K562 (cell line): ENCODE results near the gene GP2. TPM values are rescaled to one million over a fixed set of nuclear protein-coding genes. Genes with fewer than 3 reads are reported as not detected.

Experiments
- ATAC-seq: fragments of 200-7000 bp; cut with Tn5 transposase; 3 replicates; pipeline ENCODE4 v1.9.1; 2020; ENCODE audit warnings: moderate library complexity
- BruUV-seq: library from RNA; stranded (reverse); fragments of 400-500 nt; replicated peaks from 2 replicates; lab custom pipeline; 2021; lab: Mats Ljungman, UMichigan
- CTCF ChIA-PET: fragments of 300-600 bp; formaldehyde crosslinking; extraction: SDS; loops from one replicate; lab custom pipeline; 2021; ENCODE audit warnings: low intra/inter-chr PET ratio; lab: Yijun Ruan, JAX
- POLR2A ChIA-PET: fragments of 300-600, 350-650 bp; sonication (Branson Sonifier 250); formaldehyde crosslinking; extraction: SDS; loops from one replicate; lab custom pipeline; 2021; ENCODE audit warnings: antibody characterized with exemption, inconsistent platforms; lab: Yijun Ruan, JAX
- DNase-seq, 4 experiments: peaks; one replicate each; pipeline versions ENCODE4 v3.0.0 to v3.0.0-alpha.2; 2011 to 2018; ENCODE audit warnings: low spot score in 3 of 4, mixed read lengths in 3 of 4; ENCODE audit errors: extremely low read depth in 1 of 4
- FAIRE-seq: peaks from 2 replicates; lab custom pipeline; 2011; peaks lifted over from hg19 to GRCh38; lab: Jason Lieb, UNC
- H2AFZ ChIP-seq: 2 replicates; pipeline ENCODE4 v1.6.0; 2011; ENCODE audit warnings: low read depth, low read length, control low read depth, inconsistent platforms
- H3K27ac ChIP-seq: fragments of 200-600 bp; 3 replicates; pipeline ENCODE4 v1.8.0; 2011; ENCODE audit warnings: low read depth, mild to moderate bottlenecking, control low read depth, inconsistent platforms, low read length, moderate library complexity, mixed read lengths; ENCODE audit errors: extremely low read depth
- H3K27me3 ChIP-seq, 2 experiments: fragments of 300-600 bp in 1 of 2; 2 replicates in 1 of 2; 3 replicates in 1 of 2; pipeline versions ENCODE4 v1.6.0 to v1.8.0; 2011; ENCODE audit warnings: inconsistent platforms in 2 of 2, low read length in 2 of 2, mild to moderate bottlenecking in 1 of 2, mixed read lengths in 1 of 2, moderate library complexity in 1 of 2; ENCODE audit not compliant: control insufficient read depth in 2 of 2, insufficient read depth in 2 of 2
- H3K36me3 ChIP-seq: fragments of 300-600 bp; 3 replicates; pipeline ENCODE4 v1.8.0; 2011; ENCODE audit warnings: mild to moderate bottlenecking, low read length, inconsistent platforms; ENCODE audit not compliant: control insufficient read depth, insufficient read depth
- H3K4me1 ChIP-seq, 2 experiments: fragments of 200-600 bp in 1 of 2; replicated peaks in 1 of 2; 2 replicates in 1 of 2; 3 replicates in 1 of 2; pipeline versions ENCODE4 v1.5.1 to v1.8.0; 2011; ENCODE audit warnings: inconsistent platforms in 2 of 2, low read length in 2 of 2, mild to moderate bottlenecking in 1 of 2, mixed read lengths in 1 of 2, moderate library complexity in 1 of 2; ENCODE audit not compliant: control insufficient read depth in 2 of 2, insufficient read depth in 2 of 2
- H3K4me2 ChIP-seq: 2 replicates; pipeline ENCODE4 v1.6.1; 2011; ENCODE audit warnings: low read length, control low read depth, inconsistent platforms, mixed read lengths; ENCODE audit not compliant: insufficient read depth
- H3K4me3 ChIP-seq: fragments of 200-600 bp; sonication (generic), shearing (Covaris generic); 2 replicates; pipeline ENCODE4 v1.5.1; 2016; ENCODE audit warnings: control low read depth, inconsistent platforms
- H3K79me2 ChIP-seq: fragments of 200-600 bp; 3 replicates; pipeline ENCODE4 v1.8.0; 2011; ENCODE audit warnings: low read length, inconsistent platforms; ENCODE audit not compliant: control insufficient read depth, insufficient read depth
- H3K9ac ChIP-seq, 2 experiments: 2 replicates each; pipeline versions ENCODE4 v1.6.0 to v1.6.1; 2011; ENCODE audit warnings: low read depth in 2 of 2, low read length in 2 of 2, control low read depth in 1 of 2, inconsistent platforms in 1 of 2, mild to moderate bottlenecking in 1 of 2, mixed read lengths in 1 of 2; ENCODE audit not compliant: insufficient read depth in 1 of 2
- H3K9me1 ChIP-seq: one replicate; pipeline ENCODE4 v1.6.0; 2011; ENCODE audit warnings: inconsistent platforms, mild to moderate bottlenecking, low read length, moderate library complexity; ENCODE audit not compliant: control insufficient read depth, insufficient read depth
- H3K9me3 ChIP-seq: replicated peaks from 2 replicates; pipeline ENCODE4 v1.5.1; 2011; ENCODE audit warnings: low read depth, low read length, inconsistent platforms; ENCODE audit not compliant: control insufficient read depth, insufficient read depth
- H4K20me1 ChIP-seq: replicated peaks from 2 replicates; pipeline ENCODE4 v1.6.1; 2011; ENCODE audit warnings: low read length, inconsistent platforms, mixed read lengths; ENCODE audit not compliant: control insufficient read depth, insufficient read depth
- BRD9 ChIP-seq: fragments of 450-650 bp; IDR thresholded peaks from 2 replicates; pipeline ENCODE4 v1.6.1; 2018; ENCODE audit warnings: low read depth; ENCODE audit not compliant: partially characterized antibody
- ETV1 ChIP-seq: fragments of 450-650 bp; conservative IDR thresholded peaks from 2 replicates; pipeline ENCODE4 v1.6.1; 2016; ENCODE audit warnings: missing genetic modification characterization, control low read depth, low read depth, missing compliant biosample characterization
- HINFP ChIP-seq: fragments of 450-650 bp; conservative IDR thresholded peaks from 2 replicates; pipeline ENCODE4 v1.6.1; 2016; ENCODE audit warnings: missing genetic modification characterization, low read depth, mild to moderate bottlenecking, control low read depth, missing compliant biosample characterization
- MAZ ChIP-seq, 2 experiments: fragments of 450-650 bp in 1 of 2; sonication (generic) in 1 of 2; formaldehyde crosslinking; IDR thresholded peaks in 1 of 2; conservative IDR thresholded peaks in 1 of 2; 2 replicates each; pipeline versions ENCODE4 v1.4.0 to v1.5.0; 2020; ENCODE audit warnings: mild to moderate bottlenecking in 1 of 2, missing genetic modification reagents in 1 of 2
- NR2C1 ChIP-seq, 2 experiments: fragments of 450-650 bp; IDR thresholded peaks; 2 replicates each; pipeline ENCODE4 v1.6.1; 2017; ENCODE audit warnings: mild to moderate bottlenecking in 2 of 2, antibody characterized with exemption in 1 of 2, inconsistent platforms in 1 of 2, missing compliant biosample characterization in 1 of 2, missing genetic modification characterization in 1 of 2
- PCBP2 ChIP-seq: fragments of 200-400 bp; formaldehyde crosslinking; IDR thresholded peaks from 2 replicates; pipeline ENCODE4 v1.6.1; 2018; ENCODE audit warnings: low read length, low read depth, mild to moderate bottlenecking, moderate library complexity; ENCODE audit not compliant: poor library complexity, severe bottlenecking
- ZNF398 ChIP-seq: fragments of 250-450 bp; sonication (Bioruptor Pico); IDR thresholded peaks from 2 replicates; pipeline ENCODE4 v1.8.0; 2021; ENCODE audit warnings: moderate library complexity, mild to moderate bottlenecking, inconsistent platforms
- WGBS: fragments of 100-300 bp; shearing (Covaris generic); methylation state at CpG from one replicate; pipeline ENCODE4 v1.1.6; 2016; ENCODE audit warnings: low coverage, mixed read lengths; ENCODE audit not compliant: insufficient coverage; ENCODE audit errors: missing lambda C conversion rate; 5-methylcytosine and 5-hydroxymethylcytosine counted together
- in situ Hi-C: fragments of 300-500 bp; cut with MboI; formaldehyde crosslinking; loops from 4 replicates; pipeline ENCODE4 v1.15.0; 2018; ENCODE audit warnings: inconsistent platforms, mixed read lengths
- intact Hi-C: fragments of 100-400 bp; cut with micrococcal nuclease; formaldehyde crosslinking; loops from 2 replicates; pipeline ENCODE4 v1.14.2; 2022
- polyA plus RNA-seq, 8 experiments: library from polyadenylated mRNA; depleted of rRNA in 4 of 8; stranded (reverse) in 5 of 8; unstranded in 3 of 8; fragments of >200 nt; fragmentation: Nextera tagmentation in 2 of 8; fragmentation: Illumina TruSeq in 1 of 8; extraction: Ambion mirVana in 2 of 8; extraction: Trizol in 1 of 8; gene quantifications; 2 replicates each; pipeline versions ENCODE4 v1.2.1 to v1.2.3, GENCODE V29; 2011 to 2014; ENCODE audit warnings: inconsistent platforms in 1 of 8, missing spikeins in 1 of 8
- total RNA-seq, 7 experiments: library from RNA; depleted of rRNA in 6 of 7; stranded (reverse); fragments of >200 nt in 6 of 7; fragmentation: Illumina TruSeq in 2 of 7; extraction: Trizol in 2 of 7; gene quantifications; 2 replicates each; pipeline versions ENCODE4 v1.2.1 to v1.2.3, GENCODE V29; 2011 to 2021; ENCODE audit warnings: low replicate concordance in 1 of 7

The GP2 gene
- total and polyA plus RNA-seq, 9 of the 15 experiments (the other 6 are each of a cell fraction or from before 2014, with no cell fraction given): 5.9 TPM; not detected in 8

- Histone ChIP-seq H4K20me1 (no peaks in the 10 kb centered on the region), H3K27me3 (peaks cover 0 to 12% of the 10 kb centered on the region in 2 experiments; a peak in 2 of 5 replicates), H3K79me2 (no peaks in the 10 kb centered on the region), H3K4me3 (no peak overlapping the region), H3K9me1 (no peaks in the 10 kb centered on the region), H2AFZ (no peak overlapping the region), H3K36me3 (no peaks in the 10 kb centered on the region), H3K9ac (no peak overlapping the region), H3K4me2 (no peak overlapping the region), H3K27ac (no peak overlapping the region), H3K9me3 (no peaks in the 10 kb centered on the region), H3K4me1 (no peaks in the 10 kb centered on the region)
- POLR2A ChIA-PET: no interaction called here
- TF ChIP-seq NR2C1 (IDR thresholded peaks at IDR 0.05): no peak
- TF ChIP-seq NR2C1 (tag; IDR thresholded peaks at IDR 0.05): no peak
- no peak for TF ChIP-seq ZNF398 (CRISPR knock-in tag)
- TF ChIP-seq MAZ (CRISPR knock-in tag; conservative IDR thresholded peaks at IDR 0.05 in 1 of 2, IDR thresholded peaks at IDR 0.05 in 1 of 2): no peak
- no peak for TF ChIP-seq HINFP (tag)
- no peak for TF ChIP-seq PCBP2
- no peak for TF ChIP-seq ETV1 (tag)
- TF ChIP-seq BRD9: no peak
- intact Hi-C loops (no loop called here), in situ Hi-C loops (no loop called here)
- DNase-seq (no peak), FAIRE-seq (no peak), ATAC-seq (no peak)
- WGBS: 0% methylated on average over 3 of the region's 3 CpGs
- no TSS peak for BruUV-seq
- CTCF ChIA-PET: no interaction called here
Observed at GRCh38 chr16:20325005-20325404, 2.3 kb downstream of the GP2 start.
